ENCODE data around the gene MACROH2A2. TPM values are rescaled to one million over a fixed set of nuclear protein-coding genes. Genes with fewer than 3 reads are reported as not detected.
"Not testable (repeated sequence)": the region's sequence is repeated elsewhere in the genome, so short reads cannot be mapped to it uniquely, and the experiment has no call there.

Gene MACROH2A2
- 5.3 TPM for total RNA-seq

GRCh38 chr10:70052462-70053217 is at the start of gene MACROH2A2:
MACROH2A2 (plus strand) TSS chr10:70052846; CDS start chr10:70075659, 22,813 bp downstream.
- DNase-seq (ENCODE audit: low spot score) (peak; percentile 64), ATAC-seq (peak; percentile 85)

- DNase-seq (ENCODE audit: low spot score) (no peak), ATAC-seq (no peak)
Observed at GRCh38 chr10:70007116-70007820, 45.4 kb upstream of the MACROH2A2 start.

- ATAC-seq (no peak), DNase-seq (ENCODE audit: low spot score) (no peak)
Observed at GRCh38 chr10:70031215-70031614, 21.4 kb upstream of the MACROH2A2 start.

- DNase-seq (ENCODE audit: low spot score), result no peak
Observed at GRCh38 chr10:70032667-70033289, 19.9 kb upstream of the MACROH2A2 start.

GRCh38 chr10:70034232-70034631 is 18.4 kb upstream of the MACROH2A2 start:
- ATAC-seq, result no peak
- no peak for DNase-seq (ENCODE audit: low spot score)

More at GRCh38 chr10:70032667-70033289, 19.9 kb upstream of the MACROH2A2 start:
- no peak for ATAC-seq

GRCh38 chr10:70035531-70035930 is 17.1 kb upstream of the MACROH2A2 start:
- ATAC-seq (no peak), DNase-seq (ENCODE audit: low spot score) (no peak)

GRCh38 chr10:70038923-70039322 is 13.7 kb upstream of the MACROH2A2 start:
- ATAC-seq (no peak), DNase-seq (ENCODE audit: low spot score) (no peak)

GRCh38 chr10:70041016-70041415 is 11.6 kb upstream of the MACROH2A2 start:
- DNase-seq (ENCODE audit: low spot score) (no peak), ATAC-seq (no peak)

GRCh38 chr10:70041739-70042138 is 10.9 kb upstream of the MACROH2A2 start:
- not testable (repeated sequence) for DNase-seq (ENCODE audit: low spot score); ATAC-seq

- not testable (repeated sequence) for ATAC-seq; DNase-seq (ENCODE audit: low spot score)
Observed at GRCh38 chr10:70047066-70047465, 5.6 kb upstream of the MACROH2A2 start.

GRCh38 chr10:70048030-70048723 is 4.5 kb upstream of the MACROH2A2 start:
- DNase-seq (ENCODE audit: low spot score) (peak; percentile 46), ATAC-seq (peak; percentile 69)

- DNase-seq (ENCODE audit: low spot score) (no peak), ATAC-seq (no peak)
Observed at GRCh38 chr10:70051848-70052247, 798 bp upstream of the MACROH2A2 start.

- DNase-seq (ENCODE audit: low spot score) (peak; percentile 54), ATAC-seq (peak; percentile 76)
Observed at GRCh38 chr10:70053218-70053840, 683 bp downstream of the MACROH2A2 start.

- DNase-seq (ENCODE audit: low spot score) (peak; percentile 60), ATAC-seq (peak; percentile 66)
Observed at GRCh38 chr10:70053841-70054288, 1.2 kb downstream of the MACROH2A2 start.

GRCh38 chr10:70054902-70055301 is 2.3 kb downstream of the MACROH2A2 start:
- DNase-seq (ENCODE audit: low spot score) (no peak), ATAC-seq (no peak)

GRCh38 chr10:70055550-70055949 is 2.9 kb downstream of the MACROH2A2 start:
- DNase-seq (ENCODE audit: low spot score) (no peak), ATAC-seq (no peak)

GRCh38 chr10:70057306-70057705 is 4.7 kb downstream of the MACROH2A2 start:
- ATAC-seq, result no peak
- DNase-seq (ENCODE audit: low spot score), result no peak

- no peak for DNase-seq (ENCODE audit: low spot score)
Observed at GRCh38 chr10:70060389-70060788, 7.7 kb downstream of the MACROH2A2 start.

GRCh38 chr10:70063418-70064098 is 10.9 kb downstream of the MACROH2A2 start:
- DNase-seq (ENCODE audit: low spot score) (no peak), ATAC-seq (no peak)

More at GRCh38 chr10:70060389-70060788, 7.7 kb downstream of the MACROH2A2 start:
- ATAC-seq, result no peak

- ATAC-seq (no peak), DNase-seq (ENCODE audit: low spot score) (no peak)
Observed at GRCh38 chr10:70064486-70064885, 11.8 kb downstream of the MACROH2A2 start.

Measured in left lobe of liver (tissue), 2 donors.